Ovary (tissue), 9 donors: Measurements from ENCODE around the gene PINK1. TPM values are rescaled to one million over a fixed set of nuclear protein-coding genes. Genes with fewer than 3 reads are reported as not detected.

ENCODE experiments used
- DNase-seq, 5 donors: peaks; one replicate each; pipeline ENCODE4 v3.0.0-alpha.2; 2019 to 2020
- H3K27ac ChIP-seq, 2 donors: fragments of 200-600 bp; one replicate each; pipeline versions ENCODE4 v1.5.1 to v1.8.0; 2019 to 2022
- H3K27me3 ChIP-seq: fragments of 200-600 bp; one replicate; pipeline ENCODE4 v1.8.0; 2022
- H3K36me3 ChIP-seq: fragments of 200-600 bp; sonication (generic); one replicate; pipeline ENCODE4 v1.5.1; 2019
- H3K4me1 ChIP-seq: one replicate; pipeline ENCODE4 v1.8.1; 2013; ENCODE audit warnings: mild to moderate bottlenecking, moderate library complexity; ENCODE audit not compliant: insufficient read depth
- H3K4me3 ChIP-seq: fragments of 200-600 bp; sonication (generic); one replicate; pipeline ENCODE4 v1.5.1; 2017
- H3K9me3 ChIP-seq, 2 donors: fragments of 200-600 bp in 1 of 2; sonication (generic) in 1 of 2; one replicate each; pipeline versions ENCODE4 v1.5.1 to v1.8.1; 2013 to 2019; ENCODE audit warnings: mild to moderate bottlenecking in 1 of 2, moderate library complexity in 1 of 2
- EP300 ChIP-seq: sonication (generic); formaldehyde crosslinking; IDR thresholded peaks from one replicate; pipeline ENCODE4 v1.6.1; 2017; ENCODE audit warnings: antibody characterized with exemption
- POLR2A ChIP-seq: fragments of 450-650 bp; IDR thresholded peaks from one replicate; pipeline ENCODE4 v1.6.1; 2017; ENCODE audit warnings: antibody characterized with exemption, mild to moderate bottlenecking, moderate library complexity
- WGBS, 3 donors: extraction: QIAGEN DNeasy Blood & Tissue Kit in 1 of 3; methylation state at CpG; one replicate each; pipeline versions ENCODE4 v1.1.5 to v1.1.7; 2013 to 2017; 5-methylcytosine and 5-hydroxymethylcytosine counted together
- intact Hi-C, 4 donors: fragments of 100-400 bp; cut with DNase I; formaldehyde crosslinking; loops; one replicate each; pipeline versions ENCODE4 v1.11.0 to v1.15.1; 2022 to 2023
- polyA plus RNA-seq, 2 donors: library from polyadenylated mRNA; stranded (reverse); fragments of 200-250 nt in 1 of 2; fragments of 350-450 nt in 1 of 2; fragmentation: Illumina TruSeq in 1 of 2; extraction: RNeasy Lipid Tissue Mini Kit (QIAGEN cat#74804) in 1 of 2; gene quantifications; one replicate each; pipeline ENCODE4 v1.2.3, GENCODE V29; 2013 to 2014
- total RNA-seq, 7 donors: library from RNA; depleted of rRNA in 2 of 7; stranded (reverse); fragments of >200 nt in 2 of 7; fragmentation: NEBNext Ultra II Directional in 3 of 7; extraction: Animal tissue kit (Norgen Biotek cat#: 25700) in 3 of 7; gene quantifications; one replicate each; pipeline versions ENCODE4 v1.1.0 to v1.2.4, GENCODE V29; 2016 to 2023
- TF ChIP-seq, protein P1 (sequence below), 3 donors: fragments of 450-650 bp in 2 of 3; fragments of 200-600 bp in 1 of 3; IDR thresholded peaks; one replicate each; pipeline versions ENCODE4 v1.5.1 to v1.8.0; 2016 to 2022; ENCODE audit warnings: antibody characterized with exemption in 3 of 3, mild to moderate bottlenecking in 1 of 3
- donor health status: DM: no; HTN: no; CAD: no; lungs with moderate emphysema.
- donor health status: DM: no; HTN: no; CAD: no.
- donor health status: Bipolar disorder and iron deficiency.
- donor health status: DM: yes; HTN: yes; CAD: no.
- donor health status: DM: no; HTN: no; CAD: no.
- donor health status: DM: yes; HTN: yes; CAD: no.

Gene PINK1
- total and polyA plus RNA-seq, 9 donors: 40.8 to 70.5 (median 60.0) TPM

DNA sequence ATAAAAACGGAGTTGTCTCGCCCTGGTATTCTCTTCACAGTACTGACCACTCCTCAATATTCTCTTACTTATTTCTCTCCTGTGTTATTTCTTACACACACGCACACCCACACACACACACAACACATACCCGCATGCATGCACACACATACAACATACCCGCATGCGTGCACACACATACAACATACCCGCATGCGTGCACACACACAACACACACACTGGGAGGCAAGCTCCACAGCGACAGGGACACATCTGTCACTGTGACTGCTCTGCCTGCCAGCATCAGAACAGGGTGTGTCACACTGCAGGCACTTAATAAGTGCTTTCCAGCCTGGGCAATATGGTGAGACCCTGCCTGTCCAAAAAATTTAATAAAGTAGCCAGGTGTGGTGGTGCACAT lies 48.7 kb downstream of the PINK1 start:
- Histone ChIP-seq H3K9me3 (no peaks in the 10 kb centered on the region), H3K27me3 (no peaks in the 10 kb centered on the region), H3K4me1 (no peaks in the 10 kb centered on the region), H3K36me3 (no peaks in the 10 kb centered on the region), H3K27ac (no peak overlapping the region), H3K4me3 (no peak overlapping the region)
- WGBS, 3 donors: 88 to 92% (median 89%) methylated on average over 9 of the region's 9 CpGs
- intact Hi-C loops: loop anchor here in 1 of 4 donors (10.0 kb wide), 1 partner anchor 693 kb away; no protein-coding TSS in a partner anchor
- DNase-seq: no peak
- TF ChIP-seq EP300: no peak
- no peak for TF ChIP-seq POLR2A
- TF ChIP-seq, protein P1, sequence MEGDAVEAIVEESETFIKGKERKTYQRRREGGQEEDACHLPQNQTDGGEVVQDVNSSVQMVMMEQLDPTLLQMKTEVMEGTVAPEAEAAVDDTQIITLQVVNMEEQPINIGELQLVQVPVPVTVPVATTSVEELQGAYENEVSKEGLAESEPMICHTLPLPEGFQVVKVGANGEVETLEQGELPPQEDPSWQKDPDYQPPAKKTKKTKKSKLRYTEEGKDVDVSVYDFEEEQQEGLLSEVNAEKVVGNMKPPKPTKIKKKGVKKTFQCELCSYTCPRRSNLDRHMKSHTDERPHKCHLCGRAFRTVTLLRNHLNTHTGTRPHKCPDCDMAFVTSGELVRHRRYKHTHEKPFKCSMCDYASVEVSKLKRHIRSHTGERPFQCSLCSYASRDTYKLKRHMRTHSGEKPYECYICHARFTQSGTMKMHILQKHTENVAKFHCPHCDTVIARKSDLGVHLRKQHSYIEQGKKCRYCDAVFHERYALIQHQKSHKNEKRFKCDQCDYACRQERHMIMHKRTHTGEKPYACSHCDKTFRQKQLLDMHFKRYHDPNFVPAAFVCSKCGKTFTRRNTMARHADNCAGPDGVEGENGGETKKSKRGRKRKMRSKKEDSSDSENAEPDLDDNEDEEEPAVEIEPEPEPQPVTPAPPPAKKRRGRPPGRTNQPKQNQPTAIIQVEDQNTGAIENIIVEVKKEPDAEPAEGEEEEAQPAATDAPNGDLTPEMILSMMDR (IDR thresholded peaks at IDR 0.05): no peak

DNA sequence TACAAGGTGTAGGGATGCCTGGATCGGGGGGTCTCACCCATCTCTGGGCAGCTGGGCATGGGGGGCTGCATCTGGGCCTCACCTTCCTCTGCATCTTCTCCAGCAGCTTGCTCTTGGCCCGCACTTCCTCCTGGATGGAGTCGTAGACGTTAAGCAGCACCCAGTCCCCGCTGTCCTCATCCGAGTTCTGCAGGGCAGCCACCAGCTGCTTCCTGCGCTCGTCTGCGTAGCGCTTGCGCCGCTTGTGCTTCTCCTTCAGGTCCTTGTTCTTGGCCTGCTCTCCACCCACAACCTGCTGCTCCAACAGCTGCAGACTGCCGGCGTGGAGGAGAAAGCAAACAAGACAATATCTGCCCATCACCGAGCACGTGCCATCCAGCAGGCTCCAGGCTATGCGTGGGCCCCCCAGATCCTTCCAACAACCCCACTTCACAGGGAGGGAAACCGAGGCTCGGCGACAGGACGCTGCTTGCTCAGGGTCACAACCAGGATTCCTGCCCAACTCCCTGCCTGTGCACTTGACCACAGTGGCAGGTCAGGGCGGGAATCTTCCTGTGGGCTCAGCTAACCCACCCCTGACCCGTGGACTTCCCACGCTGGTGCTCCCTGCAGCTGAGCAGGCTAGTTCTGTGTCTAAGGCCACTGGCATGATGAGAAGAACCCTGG lies 49.4 kb downstream of the PINK1 start:
- Histone ChIP-seq H3K36me3 (no peaks in the 10 kb centered on the region), H3K27me3 (no peaks in the 10 kb centered on the region), H3K27ac (no peak overlapping the region), H3K9me3 (no peaks in the 10 kb centered on the region), H3K4me1 (no peaks in the 10 kb centered on the region), H3K4me3 (no peak overlapping the region)
- intact Hi-C loops: loop anchor here in 1 of 4 donors (10.0 kb wide), 1 partner anchor 692 kb away; no protein-coding TSS in a partner anchor
- TF ChIP-seq EP300 (no peak), POLR2A (no peak)
- TF ChIP-seq, protein P1 (IDR thresholded peaks at IDR 0.05): no peak
- WGBS, 3 donors: 25 to 66% (median 38%) methylated on average over 24 of the region's 24 CpGs
- DNase-seq: no peak

DNA sequence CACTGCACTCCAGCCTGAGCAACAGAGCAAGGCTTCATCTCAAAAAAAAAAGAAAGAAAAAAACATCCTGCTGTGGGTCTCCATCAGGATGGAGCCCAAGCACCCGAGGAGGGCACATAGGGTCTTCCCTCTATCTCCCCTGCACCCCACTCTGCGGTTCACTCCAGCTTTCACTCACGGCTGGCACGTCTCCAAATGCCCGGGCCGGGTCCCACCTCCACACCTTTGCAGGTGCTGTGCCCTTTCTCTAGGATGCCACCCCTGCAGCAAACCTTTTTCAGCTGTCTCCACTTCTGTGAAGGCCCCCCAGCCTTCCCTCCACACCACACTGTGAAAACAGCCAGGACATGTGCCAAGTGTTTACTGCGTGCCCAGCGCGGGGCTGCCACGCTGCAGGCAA lies 50.4 kb downstream of the PINK1 start:
- Histone ChIP-seq H3K36me3 (no peaks in the 10 kb centered on the region), H3K27me3 (no peaks in the 10 kb centered on the region), H3K9me3 (no peaks in the 10 kb centered on the region), H3K4me1 (no peaks in the 10 kb centered on the region), H3K27ac (no peak overlapping the region), H3K4me3 (no peak overlapping the region)
- intact Hi-C loops: loop anchor here in 1 of 4 donors (10.0 kb wide), 1 partner anchor 691 kb away; no protein-coding TSS in a partner anchor
- DNase-seq: no peak
- TF ChIP-seq, protein P1 (IDR thresholded peaks at IDR 0.05): no peak
- no peak for TF ChIP-seq EP300
- no peak for TF ChIP-seq POLR2A
- 79 to 88% (median 85%) methylated on average over 10 of the region's 10 CpGs for WGBS, 3 donors

- 79 to 86% (median 85%) methylated on average over 13 of the region's 13 CpGs for WGBS, 3 donors
- TF ChIP-seq POLR2A (no peak), EP300 (no peak)
- TF ChIP-seq, protein P1 (IDR thresholded peaks at IDR 0.05): no peak
- intact Hi-C loops: loop anchor here in 1 of 4 donors (10.0 kb wide), 1 partner anchor 691 kb away; no protein-coding TSS in a partner anchor
- no peak overlapping the region for H3K27ac ChIP-seq
- H3K36me3 ChIP-seq: no peaks in the 10 kb centered on the region
- H3K4me3 ChIP-seq: no peak overlapping the region
- H3K27me3 ChIP-seq: no peaks in the 10 kb centered on the region
- no peaks in the 10 kb centered on the region for H3K4me1 ChIP-seq
- no peaks in the 10 kb centered on the region for H3K9me3 ChIP-seq
- no peak for DNase-seq
These were observed 50.9 kb downstream of the PINK1 start for GRCh38 chr1:20684050-20684620.
